Activated effector memory CD4-positive, alpha-beta T cell treated with anti-CD3 and anti-CD28 coated beads, Interleukin-2, amount 50 U/mL, for 16 hours (primary cell): ENCODE measurements around the gene AFG1L.
"Not testable (repeated sequence)": the region's sequence is repeated elsewhere in the genome, so short reads cannot be mapped to it uniquely, and the experiment has no call there.

Experiments used
- DNase-seq: peaks from one replicate; pipeline ENCODE4 v3.0.0-alpha.2; 2020

AFG1L gene

GRCh38 chr6:108419934-108420609 is 125.2 kb downstream of the AFG1L start:
- no peak for DNase-seq

GRCh38 chr6:108421366-108421765 is 126.5 kb downstream of the AFG1L start:
- DNase-seq = no peak

GRCh38 chr6:108423982-108424705 is 129.3 kb downstream of the AFG1L start:
- no peak for DNase-seq

GRCh38 chr6:108425428-108425827 is 130.6 kb downstream of the AFG1L start:
- no peak for DNase-seq

- DNase-seq = no peak
Measured at GRCh38 chr6:108432143-108432542, 137.3 kb downstream of the AFG1L start.

- DNase-seq = no peak
Measured at GRCh38 chr6:108432792-108433191, 137.9 kb downstream of the AFG1L start.

GRCh38 chr6:108434222-108434621 is 139.4 kb downstream of the AFG1L start:
- DNase-seq = no peak

- DNase-seq = no peak
Measured at GRCh38 chr6:108435391-108435790, 140.5 kb downstream of the AFG1L start.

- DNase-seq = no peak
Measured at GRCh38 chr6:108436771-108437170, 141.9 kb downstream of the AFG1L start.

GRCh38 chr6:108437821-108438220 is 143.0 kb downstream of the AFG1L start:
- no peak for DNase-seq

- no peak for DNase-seq
Measured at GRCh38 chr6:108438918-108439317, 144.1 kb downstream of the AFG1L start.

GRCh38 chr6:108441141-108441540 is 146.3 kb downstream of the AFG1L start:
- DNase-seq = no peak

- no peak for DNase-seq
Measured at GRCh38 chr6:108442770-108443520, 148.1 kb downstream of the AFG1L start.

GRCh38 chr6:108446629-108447150 is 151.8 kb downstream of the AFG1L start:
- no peak for DNase-seq

- DNase-seq = no peak
Measured at GRCh38 chr6:108448481-108448880, 153.6 kb downstream of the AFG1L start.

GRCh38 chr6:108449717-108450116 is 154.9 kb downstream of the AFG1L start:
- not testable (repeated sequence) for DNase-seq

GRCh38 chr6:108451816-108452215 is 157.0 kb downstream of the AFG1L start:
- no peak for DNase-seq

- no peak for DNase-seq
Measured at GRCh38 chr6:108452711-108453195, 157.9 kb downstream of the AFG1L start.

- DNase-seq = no peak
Measured at GRCh38 chr6:108453601-108454185, 158.8 kb downstream of the AFG1L start.

- no peak for DNase-seq
Measured at GRCh38 chr6:108454356-108454755, 159.5 kb downstream of the AFG1L start.

- DNase-seq = no peak
Measured at GRCh38 chr6:108455688-108456087, 160.8 kb downstream of the AFG1L start.

GRCh38 chr6:108463784-108464183 is 168.9 kb downstream of the AFG1L start:
- DNase-seq = no peak
